HFF-Myc (cell line): ENCODE measurements around the gene SLC27A1.
"Not testable (repeated sequence)": the region's sequence is repeated elsewhere in the genome, so short reads cannot be mapped to it uniquely, and the experiment has no call there.

Source experiments
- DNase-seq: peaks from one replicate; pipeline ENCODE4 v3.0.0-alpha.2; 2011; ENCODE audit warnings: low read depth; ENCODE audit errors: extremely low read depth
- H3K4me3 ChIP-seq: replicated peaks from 2 replicates; pipeline ENCODE4 v1.5.1; 2011; ENCODE audit warnings: low read depth, mild to moderate bottlenecking, control low read depth, low read length
- CTCF ChIP-seq: IDR thresholded peaks from 2 replicates; pipeline ENCODE4 v1.5.1; 2012; ENCODE audit warnings: mild to moderate bottlenecking, low read depth, low read length, control low read depth; ENCODE audit errors: missing control alignments

Gene SLC27A1

DNA sequence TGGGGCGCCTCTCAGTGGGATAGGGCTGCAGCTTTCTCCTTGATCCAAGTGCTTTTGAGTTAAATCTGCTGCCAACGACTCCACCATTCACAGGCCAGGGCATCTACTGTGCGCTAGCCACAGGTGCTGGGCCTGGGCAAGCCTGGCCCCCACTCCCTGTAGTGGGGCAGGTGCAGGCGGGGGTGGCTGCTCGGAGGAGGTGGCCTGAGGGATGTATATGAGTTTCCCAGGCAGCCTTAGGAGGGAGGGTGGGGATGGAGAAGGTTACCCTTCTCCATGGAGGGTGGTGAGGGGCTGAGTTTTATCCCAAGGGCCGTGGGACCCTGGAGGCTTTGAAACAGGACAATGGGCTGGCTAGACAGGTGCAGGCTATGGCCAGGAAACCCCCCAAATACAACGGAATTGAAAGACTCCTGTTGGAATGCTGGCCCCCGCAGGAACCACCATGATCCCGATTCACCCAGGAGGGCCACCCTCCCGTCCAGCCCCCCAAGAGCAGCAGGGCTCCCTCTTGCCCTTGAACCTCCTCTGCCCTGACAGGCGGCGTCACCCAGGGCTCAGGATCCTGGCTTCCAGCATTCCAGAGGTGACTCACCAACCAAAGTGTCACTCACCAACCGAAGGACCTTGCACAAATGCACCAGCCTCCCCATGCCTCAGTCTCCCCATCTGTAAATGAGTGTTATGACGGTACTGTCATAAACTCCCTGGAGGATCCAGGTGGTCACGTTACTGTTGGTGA, 45.3 kb downstream of the SLC27A1 start:
- TF ChIP-seq CTCF: no peak
- no peak for DNase-seq
- no peak overlapping the region for H3K4me3 ChIP-seq

DNA sequence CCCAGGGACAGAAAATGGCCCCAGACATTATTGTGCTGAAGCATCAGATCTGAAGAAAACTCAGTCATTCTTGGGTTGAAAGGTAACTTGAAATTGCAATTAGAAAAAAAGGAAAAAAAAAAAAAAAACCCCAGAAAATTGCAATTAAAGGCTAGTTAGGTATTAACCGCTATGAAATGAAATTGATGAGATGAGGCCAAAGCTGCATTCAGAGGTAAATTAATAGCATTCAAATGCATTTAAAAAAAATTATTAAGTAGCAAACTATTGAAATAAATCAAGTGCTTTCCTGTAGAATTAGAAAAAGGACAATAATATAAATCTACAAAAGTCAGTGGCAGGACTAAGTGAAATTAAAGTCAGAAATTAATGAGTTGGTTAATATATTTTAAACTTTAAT, 47.6 kb downstream of the SLC27A1 start:
- TF ChIP-seq CTCF: no peak
- DNase-seq: no peak
- no peak overlapping the region for H3K4me3 ChIP-seq

GRCh38 chr19:17518654-17519053, 48.3 kb downstream of the SLC27A1 start:
- not testable (repeated sequence) for DNase-seq, H3K4me3 ChIP-seq

DNA sequence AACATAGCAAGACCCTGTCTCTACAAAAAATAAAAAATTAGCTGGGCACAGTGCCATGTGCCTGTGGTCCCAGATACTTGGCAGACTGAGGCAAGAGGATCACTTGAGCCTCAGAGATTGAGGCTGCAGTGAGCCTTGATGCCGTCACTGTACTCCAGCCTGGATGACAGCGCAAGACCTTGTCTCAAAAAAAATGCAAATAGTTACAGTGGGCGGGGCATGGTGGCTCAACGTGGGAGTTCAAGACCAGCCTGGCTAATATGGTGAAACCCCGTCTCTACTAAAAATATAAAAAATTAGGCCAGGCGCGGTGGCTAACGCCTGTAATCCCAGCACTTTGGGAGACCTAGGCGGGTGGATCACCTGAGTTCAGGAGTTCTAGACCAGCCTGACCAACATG, 49.6 kb downstream of the SLC27A1 start:
- DNase-seq: no peak
- no peak for TF ChIP-seq CTCF
- no peak overlapping the region for H3K4me3 ChIP-seq

- H3K4me3 ChIP-seq: no peak overlapping the region
- no peak for DNase-seq
- no peak for TF ChIP-seq CTCF
These were observed 50.5 kb downstream of the SLC27A1 start for GRCh38 chr19:17520865-17521264.

GRCh38 chr19:17522988-17523872, 52.9 kb downstream of the SLC27A1 start:
- no peak for TF ChIP-seq CTCF
- DNase-seq: no peak
- H3K4me3 ChIP-seq: no peak overlapping the region

DNA sequence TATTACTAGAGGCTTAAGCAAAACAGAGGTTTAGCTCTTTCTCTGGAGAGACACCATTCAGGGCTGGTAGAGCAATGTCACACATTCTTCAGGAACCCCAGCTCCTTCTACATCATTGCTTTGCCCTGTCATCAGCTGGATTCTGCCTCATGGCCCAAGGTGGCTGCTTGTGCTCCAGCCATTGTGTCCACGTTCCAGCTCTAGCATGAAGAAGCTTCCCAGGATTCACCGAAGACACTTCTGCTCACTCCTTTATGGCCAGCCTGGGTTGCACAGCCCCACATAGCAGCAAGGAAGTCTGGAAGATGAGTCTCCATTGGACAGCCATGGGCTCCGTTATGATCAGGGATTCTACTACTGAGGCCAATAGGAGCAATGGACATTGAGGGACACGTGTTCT, 54.3 kb downstream of the SLC27A1 start:
- H3K4me3 ChIP-seq: no peak overlapping the region
- no peak for DNase-seq
- TF ChIP-seq CTCF: no peak
